ENCODE measurements around the gene STRIP1.

GRCh38 chr1:110063781-110064180 is 29.4 kb downstream of the STRIP1 start:
- TF ChIP-seq ESRRG (CRISPR knock-in tag; IDR thresholded peaks at IDR 0.05) (no peak), POU6F1 (CRISPR knock-in tag; IDR thresholded peaks at IDR 0.05; ENCODE audit: borderline replicate concordance, low read depth) (no peak), PATZ1 (CRISPR knock-in tag; IDR thresholded peaks at IDR 0.05; ENCODE audit: borderline replicate concordance) (no peak), CSRNP3 (CRISPR knock-in tag; IDR thresholded peaks at IDR 0.05) (no peak), ARNTL (CRISPR knock-in tag; IDR thresholded peaks at IDR 0.05; ENCODE audit: borderline replicate concordance, low read depth) (no peak), PPARA (CRISPR knock-in tag; IDR thresholded peaks at IDR 0.05; ENCODE audit: borderline replicate concordance) (no peak), ZC3H10 (CRISPR knock-in tag; IDR thresholded peaks at IDR 0.05) (no peak), RARB (CRISPR knock-in tag; IDR thresholded peaks at IDR 0.05) (no peak), ZFP30 (CRISPR knock-in tag; IDR thresholded peaks at IDR 0.05) (no peak), OSR1 (CRISPR knock-in tag; IDR thresholded peaks at IDR 0.05) (no peak), ZFP3 (CRISPR knock-in tag; IDR thresholded peaks at IDR 0.05) (no peak), TSHZ2 (CRISPR knock-in tag; IDR thresholded peaks at IDR 0.05) (no peak), ZNF70 (CRISPR knock-in tag; IDR thresholded peaks at IDR 0.05) (no peak), BACH2 (CRISPR knock-in tag; IDR thresholded peaks at IDR 0.05; ENCODE audit: borderline replicate concordance) (no peak)
